ENCODE results near the gene TAX1BP1.

Gene TAX1BP1

DNA sequence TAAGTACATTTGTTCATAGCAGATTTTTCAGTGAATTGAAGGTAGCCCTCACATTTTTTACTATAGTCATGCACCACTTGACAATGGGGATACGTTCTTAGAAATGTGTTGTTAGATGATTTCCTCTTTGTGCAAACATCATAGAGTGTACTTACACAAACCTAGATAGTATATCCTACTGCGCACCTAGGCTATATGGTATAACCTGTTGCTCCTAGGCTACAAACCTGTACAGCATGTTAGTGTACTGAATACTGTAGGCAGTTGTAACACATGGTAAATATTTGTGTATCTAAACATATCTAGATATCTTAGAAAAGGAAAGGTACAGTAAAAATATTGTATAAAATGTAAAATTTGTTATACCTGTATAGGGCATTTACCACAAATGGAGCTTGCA lies 41.2 kb downstream of the TAX1BP1 start:
- H3K4me3 ChIP-seq (ENCODE audit: low read depth, low read length): no peak overlapping the region

DNA sequence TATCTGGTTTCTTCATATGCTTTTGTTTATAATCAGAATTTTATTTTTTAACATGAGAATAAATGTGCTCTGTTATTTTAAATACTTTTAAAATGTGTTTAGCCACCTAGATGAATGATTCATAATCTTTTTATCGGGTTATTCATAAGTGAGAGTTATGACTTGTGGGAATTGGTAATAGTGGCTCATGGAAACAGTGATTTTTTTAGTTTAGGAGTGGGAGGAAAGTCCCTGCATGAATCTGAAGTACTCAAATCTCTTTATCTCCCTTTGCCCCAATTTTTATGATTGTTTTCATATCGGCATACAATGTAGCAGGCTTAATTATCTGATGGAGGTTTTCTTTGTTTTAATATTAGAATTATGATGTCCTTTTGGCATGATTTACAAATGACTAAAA lies 42.9 kb downstream of the TAX1BP1 start:
- Histone ChIP-seq H3K27ac (ENCODE audit: low read depth, low read length) (peak overlapping the region; percentile 36; the same call in 1 of the 2 replicates), H3K4me1 (ENCODE audit: control insufficient read depth, insufficient read depth, low read length, unreplicated experiment) (peaks cover 22% of the 10 kb centered on the region), H3K27me3 (ENCODE audit: insufficient read depth, low read length) (no peaks in the 10 kb centered on the region), H3K79me2 (ENCODE audit: control insufficient read depth, insufficient read depth, low read length, unreplicated experiment) (no peaks in the 10 kb centered on the region), H3K36me3 (ENCODE audit: insufficient read depth, low read length) (peaks cover 13% of the 10 kb centered on the region), H2AFZ (ENCODE audit: low read length, unreplicated experiment) (no peak overlapping the region), H3K4me3 (ENCODE audit: low read depth, low read length) (0 out of 2 replicates have a peak overlapping the region, but pooled peaks have one; percentile 15)

More for the DNA sequence above, 41.2 kb downstream of the TAX1BP1 start:
- H3K36me3 ChIP-seq (ENCODE audit: insufficient read depth, low read length): no peaks in the 10 kb centered on the region; the same call in 1 of the 2 replicates
- H2AFZ ChIP-seq (ENCODE audit: low read length, unreplicated experiment): no peak overlapping the region
- peaks cover 22% of the 10 kb centered on the region for H3K4me1 ChIP-seq (ENCODE audit: control insufficient read depth, insufficient read depth, low read length, unreplicated experiment)
- H3K79me2 ChIP-seq (ENCODE audit: control insufficient read depth, insufficient read depth, low read length, unreplicated experiment): peaks cover 3% of the 10 kb centered on the region
- H3K27ac ChIP-seq (ENCODE audit: low read depth, low read length): no peak overlapping the region
- no peaks in the 10 kb centered on the region for H3K27me3 ChIP-seq (ENCODE audit: insufficient read depth, low read length)

DNA sequence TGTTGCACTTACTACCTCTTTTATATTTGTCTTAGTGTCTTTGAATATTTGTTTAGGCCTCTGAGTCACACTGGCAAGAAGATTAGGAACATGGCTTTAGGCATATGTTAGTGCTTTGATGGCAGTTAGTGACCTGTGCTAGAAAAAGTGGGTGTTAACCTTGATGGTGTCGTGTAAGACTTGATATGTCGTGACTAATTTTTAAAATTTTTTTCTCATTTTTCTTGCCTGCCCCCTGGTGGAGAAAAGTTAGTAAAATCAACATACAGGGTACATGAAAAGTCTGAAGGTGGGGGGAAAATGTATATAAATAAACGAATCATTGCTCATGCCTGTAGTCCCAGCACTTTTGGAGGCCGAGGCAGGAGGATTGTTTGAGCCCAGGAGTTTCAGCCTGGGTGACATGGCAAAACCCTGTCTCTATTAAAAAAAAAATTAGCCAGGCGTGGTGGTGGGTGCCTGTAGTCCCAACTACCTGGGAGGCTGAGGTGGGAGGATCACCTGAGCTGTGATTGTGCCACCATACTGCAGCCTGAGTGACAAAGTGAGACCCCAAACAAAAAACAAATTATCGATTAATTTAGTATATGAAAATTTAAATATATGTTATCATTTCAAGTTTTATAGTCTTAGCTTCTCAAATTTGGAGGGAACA lies 44.6 kb downstream of the TAX1BP1 start:
- H3K27me3 ChIP-seq (ENCODE audit: insufficient read depth, low read length): no peaks in the 10 kb centered on the region
- H3K36me3 ChIP-seq (ENCODE audit: insufficient read depth, low read length): peaks cover 13% of the 10 kb centered on the region
- no peak overlapping the region for H3K4me3 ChIP-seq (ENCODE audit: low read depth, low read length)
- peaks cover 22% of the 10 kb centered on the region for H3K4me1 ChIP-seq (ENCODE audit: control insufficient read depth, insufficient read depth, low read length, unreplicated experiment)
- H3K27ac ChIP-seq (ENCODE audit: low read depth, low read length): no peak overlapping the region
- no peaks in the 10 kb centered on the region for H3K79me2 ChIP-seq (ENCODE audit: control insufficient read depth, insufficient read depth, low read length, unreplicated experiment)
- peak overlapping the region; percentile 83 for H2AFZ ChIP-seq (ENCODE audit: low read length, unreplicated experiment)

DNA sequence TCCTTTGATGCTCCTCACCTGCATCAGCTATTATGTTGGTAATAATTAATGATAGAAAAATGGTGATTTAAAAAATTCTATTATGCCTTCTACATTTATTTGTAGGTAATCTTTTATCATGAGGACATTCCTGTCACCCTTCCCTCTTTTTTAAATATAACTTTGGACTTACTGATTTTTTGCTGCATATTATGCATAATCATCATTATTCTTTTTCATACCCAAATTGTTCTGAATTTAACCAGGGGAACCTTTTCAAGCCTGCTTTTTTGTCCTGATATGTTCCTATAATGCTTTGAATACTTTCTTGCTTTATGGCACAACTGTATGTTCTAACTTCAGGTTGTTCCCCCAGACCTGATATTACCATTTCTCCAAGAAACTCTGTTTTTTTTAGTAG lies 48.5 kb downstream of the TAX1BP1 start:
- H3K4me1 ChIP-seq (ENCODE audit: control insufficient read depth, insufficient read depth, low read length, unreplicated experiment): peaks cover 11% of the 10 kb centered on the region
- no peak overlapping the region for H2AFZ ChIP-seq (ENCODE audit: low read length, unreplicated experiment)
- H3K36me3 ChIP-seq (ENCODE audit: insufficient read depth, low read length): peaks cover 13% of the 10 kb centered on the region
- no peak overlapping the region for H3K27ac ChIP-seq (ENCODE audit: low read depth, low read length)
- no peaks in the 10 kb centered on the region for H3K27me3 ChIP-seq (ENCODE audit: insufficient read depth, low read length)
- H3K4me3 ChIP-seq (ENCODE audit: low read depth, low read length): no peak overlapping the region
- no peaks in the 10 kb centered on the region for H3K79me2 ChIP-seq (ENCODE audit: control insufficient read depth, insufficient read depth, low read length, unreplicated experiment)

DNA sequence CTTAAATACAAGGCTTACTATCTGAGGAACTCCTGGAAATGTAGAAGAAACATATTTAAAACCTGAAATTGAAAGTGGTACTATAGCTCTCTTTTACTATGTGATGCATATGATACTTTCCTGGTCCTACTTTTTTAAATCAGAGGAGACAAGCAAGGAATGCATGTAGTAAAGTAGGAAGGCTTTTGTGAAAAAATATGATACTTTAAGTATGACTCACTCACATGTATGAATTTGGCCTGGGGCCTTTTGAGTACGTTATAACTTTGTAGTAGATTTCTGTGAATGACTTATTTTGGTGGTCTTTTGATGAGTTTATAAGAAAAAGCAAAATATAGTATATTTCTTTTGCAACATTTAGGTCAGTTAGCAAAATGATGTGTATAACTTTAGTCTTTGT lies 53.8 kb downstream of the TAX1BP1 start:
- H3K36me3 ChIP-seq (ENCODE audit: insufficient read depth, low read length): peaks cover 13% of the 10 kb centered on the region
- no peaks in the 10 kb centered on the region for H3K27me3 ChIP-seq (ENCODE audit: insufficient read depth, low read length)
- H3K4me3 ChIP-seq (ENCODE audit: low read depth, low read length): no peak overlapping the region
- H3K4me1 ChIP-seq (ENCODE audit: control insufficient read depth, insufficient read depth, low read length, unreplicated experiment): peaks cover 7% of the 10 kb centered on the region
- H3K79me2 ChIP-seq (ENCODE audit: control insufficient read depth, insufficient read depth, low read length, unreplicated experiment): no peaks in the 10 kb centered on the region
- no peak overlapping the region for H2AFZ ChIP-seq (ENCODE audit: low read length, unreplicated experiment)
- H3K27ac ChIP-seq (ENCODE audit: low read depth, low read length): no peak overlapping the region

DNA sequence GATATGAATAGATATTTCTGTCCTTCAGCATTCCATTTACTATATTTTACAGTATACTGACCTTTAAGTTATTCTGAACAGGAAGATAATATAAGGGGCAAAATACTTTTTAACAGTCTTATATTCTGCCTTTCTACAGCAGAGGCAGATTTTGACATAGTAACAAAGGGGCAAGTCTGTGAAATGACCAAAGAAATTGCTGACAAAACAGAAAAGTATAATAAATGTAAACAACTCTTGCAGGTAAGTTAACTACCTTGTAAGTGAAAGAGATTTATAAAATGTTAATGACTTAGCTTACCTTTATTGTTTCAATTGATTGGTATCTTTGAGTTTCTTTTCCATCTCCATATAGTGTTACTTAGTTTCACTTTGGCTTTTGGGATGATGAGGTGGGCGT lies 56.0 kb downstream of the TAX1BP1 start:
- H3K4me3 ChIP-seq (ENCODE audit: low read depth, low read length): no peak overlapping the region
- H3K4me1 ChIP-seq (ENCODE audit: control insufficient read depth, insufficient read depth, low read length, unreplicated experiment): peaks cover 7% of the 10 kb centered on the region
- H3K79me2 ChIP-seq (ENCODE audit: control insufficient read depth, insufficient read depth, low read length, unreplicated experiment): no peaks in the 10 kb centered on the region
- H3K27me3 ChIP-seq (ENCODE audit: insufficient read depth, low read length): no peaks in the 10 kb centered on the region
- H3K36me3 ChIP-seq (ENCODE audit: insufficient read depth, low read length): peaks cover 13% of the 10 kb centered on the region
- H3K27ac ChIP-seq (ENCODE audit: low read depth, low read length): no peak overlapping the region
- no peak overlapping the region for H2AFZ ChIP-seq (ENCODE audit: low read length, unreplicated experiment)

DNA sequence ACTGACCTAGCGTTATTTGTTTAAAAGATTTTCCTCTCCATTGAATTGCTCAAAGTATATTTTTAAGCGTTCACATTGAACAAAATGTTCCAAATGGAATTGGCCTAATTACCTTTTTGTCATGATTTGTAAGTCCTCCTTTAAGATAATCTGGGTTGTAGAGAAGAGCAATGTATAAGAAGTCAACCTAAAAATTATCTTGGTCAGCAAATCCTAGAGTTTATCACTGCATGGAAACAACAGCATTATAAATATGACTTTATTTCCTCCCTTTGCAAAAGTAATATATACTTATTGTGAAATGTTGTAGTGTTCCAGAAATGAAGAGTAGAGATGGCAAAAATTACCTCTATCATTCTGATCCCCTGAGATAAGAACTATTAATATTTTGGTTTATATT lies 59.2 kb downstream of the TAX1BP1 start:
- Histone ChIP-seq H3K79me2 (ENCODE audit: control insufficient read depth, insufficient read depth, low read length, unreplicated experiment) (no peaks in the 10 kb centered on the region), H3K27ac (ENCODE audit: low read depth, low read length) (no peak overlapping the region), H2AFZ (ENCODE audit: low read length, unreplicated experiment) (no peak overlapping the region), H3K4me1 (ENCODE audit: control insufficient read depth, insufficient read depth, low read length, unreplicated experiment) (peaks cover 11% of the 10 kb centered on the region), H3K36me3 (ENCODE audit: insufficient read depth, low read length) (peaks cover 11% of the 10 kb centered on the region), H3K4me3 (ENCODE audit: low read depth, low read length) (no peak overlapping the region), H3K27me3 (ENCODE audit: insufficient read depth, low read length) (no peaks in the 10 kb centered on the region)

DNA sequence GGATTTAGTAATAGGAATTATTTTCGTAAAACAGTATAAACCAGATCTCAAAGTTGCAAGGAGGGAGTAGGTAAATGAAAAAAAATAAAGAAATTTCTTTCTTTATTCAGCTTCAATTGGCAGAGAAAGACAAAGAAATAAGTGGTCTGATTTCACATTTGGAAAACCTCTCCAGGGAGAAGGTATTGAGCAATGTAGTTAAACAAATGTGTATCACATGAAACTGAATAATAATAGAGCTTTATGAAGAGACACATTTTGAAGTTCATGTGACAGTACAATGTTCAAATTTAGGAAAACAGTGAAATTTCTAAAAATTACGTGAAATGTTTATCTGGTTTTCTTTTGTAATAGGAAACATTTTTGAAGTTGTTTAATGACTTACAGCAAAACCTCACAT lies 63.0 kb downstream of the TAX1BP1 start:
- Histone ChIP-seq H3K27ac (ENCODE audit: low read depth, low read length) (peak overlapping the region; percentile 23; the same call in 1 of the 2 replicates), H3K27me3 (ENCODE audit: insufficient read depth, low read length) (no peaks in the 10 kb centered on the region)

DNA sequence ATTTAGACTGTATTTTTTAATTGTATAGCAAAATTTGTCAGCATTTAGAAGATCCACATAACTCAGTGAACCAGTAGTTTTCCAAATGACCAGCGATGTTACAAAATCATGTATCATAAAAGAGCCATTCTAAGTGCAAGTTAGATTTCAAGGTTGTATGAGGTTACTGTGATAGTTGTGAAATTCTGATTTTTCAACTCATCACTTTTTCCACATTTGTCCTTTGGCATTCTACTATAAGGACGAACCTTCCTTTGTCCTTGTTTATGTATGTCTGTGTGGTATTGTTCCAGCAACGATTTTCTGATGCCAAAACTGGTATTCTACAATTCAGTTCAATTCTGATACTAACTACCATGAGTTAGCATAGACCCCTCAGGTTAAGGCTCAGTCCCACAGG lies 64.2 kb downstream of the TAX1BP1 start:
- Histone ChIP-seq H3K27me3 (ENCODE audit: insufficient read depth, low read length) (no peaks in the 10 kb centered on the region), H3K36me3 (ENCODE audit: insufficient read depth, low read length) (no peaks in the 10 kb centered on the region), H2AFZ (ENCODE audit: low read length, unreplicated experiment) (no peak overlapping the region), H3K79me2 (ENCODE audit: control insufficient read depth, insufficient read depth, low read length, unreplicated experiment) (no peaks in the 10 kb centered on the region), H3K4me3 (ENCODE audit: low read depth, low read length) (no peak overlapping the region), H3K27ac (ENCODE audit: low read depth, low read length) (no peak overlapping the region), H3K4me1 (ENCODE audit: control insufficient read depth, insufficient read depth, low read length, unreplicated experiment) (peaks cover 26% of the 10 kb centered on the region)

More for the DNA sequence above, 63.0 kb downstream of the TAX1BP1 start:
- Histone ChIP-seq H3K4me1 (ENCODE audit: control insufficient read depth, insufficient read depth, low read length, unreplicated experiment) (peaks cover 15% of the 10 kb centered on the region), H2AFZ (ENCODE audit: low read length, unreplicated experiment) (no peak overlapping the region), H3K4me3 (ENCODE audit: low read depth, low read length) (no peak overlapping the region), H3K36me3 (ENCODE audit: insufficient read depth, low read length) (no peaks in the 10 kb centered on the region; the same call in 1 of the 2 replicates), H3K79me2 (ENCODE audit: control insufficient read depth, insufficient read depth, low read length, unreplicated experiment) (no peaks in the 10 kb centered on the region)

DNA sequence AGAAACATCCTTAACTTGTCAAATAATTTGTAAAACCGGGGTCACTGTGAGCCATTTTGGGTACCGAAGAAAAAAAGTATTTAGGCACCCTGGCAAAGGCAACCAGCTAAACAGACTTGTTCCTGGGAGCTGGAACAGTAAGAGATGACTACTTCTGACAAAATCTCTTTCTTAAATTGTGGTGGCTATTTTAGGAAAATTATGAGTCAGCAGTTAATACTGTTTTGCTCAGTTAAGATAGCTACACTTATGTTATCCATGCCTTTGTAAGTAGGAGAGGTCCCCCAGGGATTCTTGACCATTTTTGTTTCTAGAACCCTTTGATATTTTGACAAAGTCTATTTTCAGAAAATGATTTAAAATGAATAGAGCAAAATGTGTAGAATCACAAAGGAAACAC lies 68.7 kb downstream of the TAX1BP1 start:
- H3K36me3 ChIP-seq (ENCODE audit: insufficient read depth, low read length): no peaks in the 10 kb centered on the region
- no peaks in the 10 kb centered on the region for H3K27me3 ChIP-seq (ENCODE audit: insufficient read depth, low read length)
- H3K79me2 ChIP-seq (ENCODE audit: control insufficient read depth, insufficient read depth, low read length, unreplicated experiment): no peaks in the 10 kb centered on the region
- peak overlapping the region; percentile 58 for H3K27ac ChIP-seq (ENCODE audit: low read depth, low read length)
- H3K4me3 ChIP-seq (ENCODE audit: low read depth, low read length): no peak overlapping the region
- H2AFZ ChIP-seq (ENCODE audit: low read length, unreplicated experiment): no peak overlapping the region
- H3K4me1 ChIP-seq (ENCODE audit: control insufficient read depth, insufficient read depth, low read length, unreplicated experiment): peaks cover 16% of the 10 kb centered on the region

DNA sequence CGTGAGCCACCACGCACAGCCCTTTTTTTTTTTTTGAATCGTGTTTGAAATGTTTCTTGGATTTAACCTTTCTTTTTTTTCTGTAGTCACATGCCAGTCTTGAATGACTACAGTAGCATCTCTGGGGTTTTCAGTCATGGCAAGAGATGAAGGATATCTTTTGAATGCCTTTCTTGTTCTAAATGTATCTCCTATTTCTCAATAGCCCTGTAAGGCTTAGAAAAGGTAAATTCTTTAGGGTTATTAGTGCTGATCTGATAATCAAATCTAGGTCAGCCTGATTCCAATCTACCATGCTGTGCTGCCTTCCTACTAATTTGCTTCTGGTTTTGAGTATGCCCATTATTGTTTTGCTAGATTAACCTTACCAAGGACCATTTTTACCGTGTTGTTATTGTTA lies 70.2 kb downstream of the TAX1BP1 start:
- H3K36me3 ChIP-seq (ENCODE audit: insufficient read depth, low read length): no peaks in the 10 kb centered on the region
- no peaks in the 10 kb centered on the region for H3K27me3 ChIP-seq (ENCODE audit: insufficient read depth, low read length)

More for the DNA sequence above, 70.2 kb downstream of the TAX1BP1 start:
- no peak overlapping the region for H2AFZ ChIP-seq (ENCODE audit: low read length, unreplicated experiment)
- H3K79me2 ChIP-seq (ENCODE audit: control insufficient read depth, insufficient read depth, low read length, unreplicated experiment): no peaks in the 10 kb centered on the region
- no peak overlapping the region for H3K27ac ChIP-seq (ENCODE audit: low read depth, low read length)
- no peak overlapping the region for H3K4me3 ChIP-seq (ENCODE audit: low read depth, low read length)
- peaks cover 16% of the 10 kb centered on the region for H3K4me1 ChIP-seq (ENCODE audit: control insufficient read depth, insufficient read depth, low read length, unreplicated experiment)
